GM21619 (cell line): ENCODE measurements around the gene TLR8.
"Not testable (repeated sequence)": the region's sequence is repeated elsewhere in the genome, so short reads cannot be mapped to it uniquely, and the experiment has no call there.

Source experiments
- ATAC-seq: cut with Tn5 transposase; IDR thresholded peaks from one replicate; pipeline ENCODE4 v1.9.1; 2021; ENCODE audit not compliant: unreplicated experiment

Gene TLR8

GRCh38 chrX:12895866-12896265, 10.6 kb upstream of the TLR8 start:
- no peak for ATAC-seq

GRCh38 chrX:12896935-12897334, 9.5 kb upstream of the TLR8 start:
- no peak for ATAC-seq

- no peak for ATAC-seq
Observed at GRCh38 chrX:12898073-12898472, 8.3 kb upstream of the TLR8 start.

GRCh38 chrX:12899506-12899905, 6.9 kb upstream of the TLR8 start:
- no peak for ATAC-seq

GRCh38 chrX:12901486-12901885, 4.9 kb upstream of the TLR8 start:
- peak; percentile 61 for ATAC-seq

- ATAC-seq, result no peak
Observed at GRCh38 chrX:12903646-12904045, 2.8 kb upstream of the TLR8 start.

GRCh38 chrX:12910423-12911121, 4.2 kb downstream of the TLR8 start:
- ATAC-seq, result no peak

- no peak for ATAC-seq
Observed at GRCh38 chrX:12911122-12911470, 4.7 kb downstream of the TLR8 start.

- no peak for ATAC-seq
Observed at GRCh38 chrX:12912791-12913482, 6.5 kb downstream of the TLR8 start.

GRCh38 chrX:12917753-12918152, 11.3 kb downstream of the TLR8 start:
- ATAC-seq, result no peak

GRCh38 chrX:12919051-12919450, 12.6 kb downstream of the TLR8 start:
- no peak for ATAC-seq

GRCh38 chrX:12919620-12920019, 13.2 kb downstream of the TLR8 start:
- ATAC-seq, result no peak

GRCh38 chrX:12920990-12921389, 14.6 kb downstream of the TLR8 start:
- ATAC-seq, result no peak

- no peak for ATAC-seq
Observed at GRCh38 chrX:12921886-12922598, 15.6 kb downstream of the TLR8 start.

GRCh38 chrX:12922599-12922919, 16.1 kb downstream of the TLR8 start:
- ATAC-seq, result no peak

- ATAC-seq, result no peak
Observed at GRCh38 chrX:12929701-12930100, 23.3 kb downstream of the TLR8 start.

GRCh38 chrX:12930150-12930549, 23.7 kb downstream of the TLR8 start:
- ATAC-seq, result no peak

- no peak for ATAC-seq
Observed at GRCh38 chrX:12932244-12932643, 25.8 kb downstream of the TLR8 start.

- ATAC-seq, result no peak
Observed at GRCh38 chrX:12934850-12935249, 28.4 kb downstream of the TLR8 start.

- no peak for ATAC-seq
Observed at GRCh38 chrX:12936947-12937346, 30.5 kb downstream of the TLR8 start.

- ATAC-seq, result not testable (repeated sequence)
Observed at GRCh38 chrX:12940471-12940870, 34.1 kb downstream of the TLR8 start.

GRCh38 chrX:12943592-12943991, 37.2 kb downstream of the TLR8 start:
- ATAC-seq, result not testable (repeated sequence)
